Measurements from ENCODE around the gene FAM131C. TPM values are rescaled to one million over a fixed set of nuclear protein-coding genes. Genes with fewer than 3 reads are reported as not detected.

FAM131C gene
- total RNA-seq, 1 donor from 2014 or later: 1.3 TPM

DNA sequence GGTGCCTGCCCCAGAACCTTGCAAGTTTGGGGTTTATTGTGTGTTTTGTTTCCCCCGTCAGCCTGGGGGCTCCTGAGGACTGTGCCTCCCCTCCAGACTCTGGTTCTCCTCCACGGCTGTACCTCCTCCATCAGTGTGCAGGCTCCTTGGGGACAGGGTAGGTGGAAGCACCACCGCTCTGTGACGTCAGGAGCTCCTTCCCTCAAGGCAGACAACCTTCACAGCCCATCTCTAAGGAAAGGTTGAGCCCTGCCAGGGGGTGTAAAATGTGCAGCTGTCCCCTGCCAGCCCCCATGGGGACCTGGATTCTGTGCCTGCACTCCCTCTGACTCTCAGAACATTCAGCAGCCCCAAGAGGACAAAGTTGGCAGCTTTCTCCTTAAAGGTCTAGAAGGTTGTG lies 55.1 kb downstream of the FAM131C start:
- intact Hi-C loops (cut with micrococcal nuclease): loop anchor here (10.0 kb wide), 1 partner anchor 346 kb away; the partner anchor contains the start of gene SZRD1

GRCh38 chr1:16017461-16018303 lies 55.8 kb downstream of the FAM131C start, which contains the start of gene HSPB7:
HSPB7 (minus strand) TSS chr1:16018043; CDS start chr1:16017963, 80 bp downstream.
- intact Hi-C loops (cut with micrococcal nuclease): loop anchor here (10.0 kb wide), 1 partner anchor 347 kb away; the partner anchor contains the start of gene SZRD1

DNA sequence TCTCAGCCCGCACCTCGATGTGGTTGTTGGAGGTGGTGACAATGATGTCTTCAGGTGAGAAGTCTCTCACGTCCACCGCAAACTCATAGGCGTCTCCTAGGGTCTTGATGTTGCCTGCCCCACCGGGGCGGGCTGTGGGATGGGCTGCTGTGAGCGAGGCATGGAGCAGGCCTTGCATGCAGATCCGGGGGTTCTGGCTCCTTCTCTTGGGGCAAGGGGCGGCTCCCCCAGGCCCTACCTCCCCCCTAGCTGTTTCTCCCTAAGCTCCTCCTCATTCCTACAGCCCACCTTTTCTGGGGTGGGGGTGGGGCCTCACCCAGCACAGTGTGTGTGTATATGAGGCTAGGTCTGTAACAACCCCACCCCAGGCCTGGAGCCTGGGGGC lies 56.4 kb downstream of the FAM131C start:
- intact Hi-C loops (cut with micrococcal nuclease): loop anchor here (10.0 kb wide), 1 partner anchor 348 kb away; the partner anchor contains the start of gene SZRD1

DNA sequence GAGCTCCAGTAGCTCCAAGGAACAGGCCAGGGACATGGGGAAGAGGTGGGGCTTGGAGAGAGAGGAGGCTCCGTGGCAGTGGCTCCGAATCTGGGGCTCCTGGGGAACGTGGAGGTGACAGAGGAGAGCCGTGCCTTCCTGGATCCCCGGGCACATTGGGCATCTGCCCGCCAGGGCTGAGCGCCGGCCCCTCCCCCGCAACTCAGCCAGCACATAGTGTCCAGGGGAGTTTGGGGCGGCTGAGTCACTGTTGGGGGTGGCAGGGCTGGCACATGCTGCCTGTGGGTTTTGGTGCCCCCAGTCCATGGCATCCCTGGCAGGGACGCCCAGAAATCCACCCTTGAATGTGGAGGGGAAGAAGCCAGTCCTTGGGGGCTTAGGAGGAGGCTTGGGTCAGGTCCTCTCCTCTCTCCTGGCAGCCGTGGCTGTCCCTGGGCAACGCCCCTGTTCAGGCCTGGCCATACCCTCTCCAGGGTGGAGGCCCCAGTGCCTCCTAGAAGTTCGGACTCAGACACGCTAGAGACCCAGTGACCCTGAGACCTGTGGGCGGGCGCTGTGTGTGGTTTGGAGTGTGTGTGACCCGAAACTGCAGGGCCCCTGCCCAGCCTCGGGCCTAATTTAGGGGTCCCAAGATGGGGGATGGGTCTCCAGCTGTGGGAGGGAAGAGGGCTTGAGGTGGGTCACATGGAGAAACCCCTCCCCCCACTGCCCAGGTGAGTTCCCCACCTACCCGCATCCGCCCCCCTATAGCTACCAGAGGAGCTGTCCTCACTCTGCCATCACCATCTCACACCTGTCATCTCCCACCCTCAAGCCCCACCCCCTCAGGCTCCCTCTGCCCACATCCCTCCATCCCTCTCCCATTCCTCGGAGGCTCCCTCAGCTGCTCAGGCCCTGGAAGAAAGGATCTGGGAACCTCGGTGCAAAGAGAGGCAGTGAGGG lies 57.2 kb downstream of the FAM131C start:
- intact Hi-C loops (cut with micrococcal nuclease): loop anchor here (10.0 kb wide), 1 partner anchor 349 kb away; the partner anchor contains the start of gene SZRD1

DNA sequence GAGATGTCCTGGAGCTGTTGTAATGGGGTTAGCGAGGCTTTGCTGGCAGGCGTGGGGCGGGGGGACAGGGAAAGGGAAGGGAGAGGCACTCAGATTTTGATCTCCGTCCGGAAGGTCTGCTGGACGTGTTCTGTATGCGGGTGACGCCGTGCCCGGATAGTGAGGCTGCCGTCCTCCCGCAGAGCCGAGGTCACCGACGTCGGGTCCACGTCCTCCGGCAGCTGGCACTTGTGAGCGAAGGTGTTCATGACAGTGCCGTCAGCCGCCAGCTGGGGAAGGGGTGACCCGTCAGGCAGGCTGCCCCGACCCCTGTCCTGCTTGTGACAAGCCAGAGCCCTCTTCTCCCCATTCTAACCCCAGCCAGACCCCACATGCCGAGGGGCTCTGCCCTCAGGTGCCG lies 58.0 kb downstream of the FAM131C start:
- intact Hi-C loops (cut with micrococcal nuclease): loop anchor here (10.0 kb wide), 1 partner anchor 349 kb away; the partner anchor contains the start of gene SZRD1

DNA sequence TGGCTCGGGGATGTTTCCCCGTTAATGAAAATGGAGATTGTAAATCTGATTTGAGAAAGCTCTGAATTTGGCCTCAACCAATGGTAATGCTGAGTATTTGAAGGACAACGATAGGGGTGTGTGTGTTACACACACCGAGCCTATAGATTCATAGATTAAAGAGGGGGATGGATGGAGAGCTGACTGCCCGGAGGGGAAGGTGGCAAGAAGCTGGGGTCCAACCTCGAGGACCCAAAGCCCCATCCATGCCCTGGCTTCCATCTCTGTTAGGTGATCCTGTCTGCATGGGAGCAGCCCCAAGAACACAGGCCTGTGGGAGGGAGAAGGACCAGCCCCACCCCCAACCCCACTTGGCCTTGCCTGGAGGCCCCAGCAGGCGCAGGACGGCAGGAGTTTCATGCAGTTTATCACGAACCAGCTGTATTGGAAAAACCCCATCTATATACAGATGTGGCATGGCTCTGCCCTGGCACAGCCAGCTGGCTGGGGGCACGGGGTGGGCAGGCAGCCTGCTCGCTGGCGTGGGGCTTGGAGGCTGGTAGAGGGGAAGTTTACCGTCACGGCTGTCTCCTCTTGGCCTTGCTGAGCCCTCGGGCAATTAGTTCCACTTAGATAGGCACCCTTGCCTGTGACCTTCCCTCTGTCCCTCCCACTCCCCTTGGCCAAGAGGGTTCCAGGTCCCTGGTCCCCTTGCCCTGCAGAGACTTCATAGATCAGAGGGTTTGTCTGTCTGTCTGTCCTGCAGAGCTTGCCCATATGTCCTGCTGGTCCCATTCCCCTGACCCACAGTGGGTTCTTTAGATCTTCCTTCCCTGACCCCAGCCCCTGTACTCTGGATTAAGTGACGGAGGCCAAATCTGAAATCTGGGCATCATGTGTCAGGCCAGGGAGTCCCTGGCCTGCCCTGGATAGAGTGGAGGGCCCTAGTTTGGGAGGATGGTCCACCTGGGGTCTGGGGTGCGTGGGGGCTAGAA lies 58.7 kb downstream of the FAM131C start:
- intact Hi-C loops (cut with micrococcal nuclease): loop anchor here (10.0 kb wide), 1 partner anchor 350 kb away; the partner anchor contains the start of gene SZRD1

- intact Hi-C loops (cut with micrococcal nuclease): loop anchor here (10.0 kb wide), 1 partner anchor 351 kb away; the partner anchor contains the start of gene SZRD1
These were observed 59.6 kb downstream of the FAM131C start for GRCh38 chr1:16013908-16014258.

DNA sequence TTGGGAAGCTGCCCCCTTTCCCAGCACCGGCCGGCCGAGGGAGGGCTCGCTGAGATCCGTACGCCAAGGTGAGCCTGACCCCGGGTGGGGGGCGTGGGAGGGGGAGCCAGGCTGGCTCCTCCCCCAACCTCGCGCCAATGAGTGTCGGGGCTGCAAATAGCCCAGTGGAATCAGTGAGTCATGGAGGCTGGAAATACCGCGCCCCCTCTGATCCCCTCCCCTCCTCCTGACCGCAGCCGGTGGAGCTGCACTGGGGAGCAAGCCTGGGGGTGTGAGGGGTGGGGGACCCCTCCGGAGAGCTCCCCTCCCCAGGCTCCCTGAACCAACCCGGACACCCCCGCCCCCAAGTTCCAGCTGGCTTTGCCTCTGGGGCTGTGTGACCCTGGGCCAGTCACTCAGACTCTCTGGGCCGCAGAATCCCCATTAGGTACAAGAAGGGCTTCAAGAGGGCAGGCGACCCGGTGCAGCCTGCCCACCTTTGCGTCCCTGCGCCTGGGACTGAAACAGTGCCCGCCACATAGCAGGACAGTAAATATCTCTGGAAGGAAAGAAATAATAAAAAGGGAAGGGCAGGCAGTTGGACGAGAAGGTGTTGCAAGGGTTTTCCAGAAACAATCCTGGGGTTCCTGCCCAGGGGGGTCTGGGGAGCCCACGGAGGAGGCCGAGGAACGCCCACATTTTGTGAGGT lies 60.1 kb downstream of the FAM131C start:
- intact Hi-C loops (cut with micrococcal nuclease): loop anchor here (10.0 kb wide), 1 partner anchor 351 kb away; the partner anchor contains the start of gene SZRD1

- intact Hi-C loops (cut with micrococcal nuclease): loop anchor here (1.0 to 10.0 kb wide), 2 partner anchors 36 to 352 kb away; partner anchors contain the start of genes SZRD1 and ZBTB17
These were observed 60.7 kb downstream of the FAM131C start for GRCh38 chr1:16012590-16013219.

DNA sequence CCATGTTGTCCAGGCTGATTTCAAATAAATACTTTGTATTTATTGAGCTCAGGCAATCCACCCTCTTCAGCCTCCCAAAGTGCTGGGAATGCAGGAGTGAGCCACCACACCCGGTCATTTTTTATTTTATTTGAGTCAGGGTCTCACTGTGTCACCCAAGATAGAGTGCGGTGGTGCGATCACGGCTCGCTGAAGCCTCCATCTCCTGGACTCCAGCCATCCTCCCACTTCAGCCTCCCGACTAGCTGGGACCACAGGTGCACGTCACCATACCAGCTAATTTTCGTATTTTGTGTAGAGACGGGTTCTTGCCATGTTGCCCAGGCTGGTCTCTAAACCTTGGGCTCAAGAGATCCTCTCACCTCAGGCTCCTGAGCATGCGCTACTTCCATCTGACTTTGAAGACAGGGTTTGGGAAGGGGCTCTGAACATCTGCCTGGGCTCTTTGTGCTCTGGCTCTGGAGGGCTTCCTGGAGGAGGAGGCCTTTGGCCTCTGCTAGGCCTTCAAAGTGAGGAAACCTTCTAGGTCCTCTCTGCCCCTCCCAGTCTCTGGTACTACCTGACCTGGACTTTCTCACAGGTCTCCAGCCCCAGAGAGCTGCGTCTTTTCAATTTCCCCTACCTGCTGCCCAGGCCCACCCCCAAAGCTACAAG lies 61.4 kb downstream of the FAM131C start:
- intact Hi-C loops (cut with micrococcal nuclease): loop anchor here (1.0 to 10.0 kb wide), 2 partner anchors 36 to 353 kb away; partner anchors contain the start of genes SZRD1 and ZBTB17

- intact Hi-C loops (cut with micrococcal nuclease): loop anchor here (10.0 kb wide), 1 partner anchor 354 kb away; the partner anchor contains the start of gene SZRD1
These were observed 62.6 kb downstream of the FAM131C start for GRCh38 chr1:16010837-16011236.

DNA sequence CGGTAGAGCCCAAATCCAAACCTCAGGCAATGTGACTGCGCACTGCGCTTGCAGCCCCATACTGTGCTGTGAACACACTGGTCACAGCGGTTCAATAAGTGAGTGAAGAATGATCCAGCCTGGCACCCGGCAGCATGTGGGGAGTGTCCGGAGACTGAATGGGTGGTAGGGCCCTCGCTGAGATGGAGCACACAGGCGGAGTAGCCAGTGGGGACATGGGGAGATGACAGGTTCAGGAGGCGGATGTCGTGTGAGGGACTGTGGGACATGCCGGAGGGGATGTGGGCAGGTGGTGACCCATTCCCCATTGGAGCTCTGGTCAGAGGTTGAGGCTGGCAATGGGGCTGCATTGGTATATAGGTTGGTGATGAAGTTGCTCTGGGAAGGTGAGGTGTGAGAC lies 63.8 kb downstream of the FAM131C start:
- intact Hi-C loops (cut with micrococcal nuclease): loop anchor here (1.0 to 10.0 kb wide), 5 partner anchors 47 to 355 kb away; partner anchors contain the start of gene SZRD1

DNA sequence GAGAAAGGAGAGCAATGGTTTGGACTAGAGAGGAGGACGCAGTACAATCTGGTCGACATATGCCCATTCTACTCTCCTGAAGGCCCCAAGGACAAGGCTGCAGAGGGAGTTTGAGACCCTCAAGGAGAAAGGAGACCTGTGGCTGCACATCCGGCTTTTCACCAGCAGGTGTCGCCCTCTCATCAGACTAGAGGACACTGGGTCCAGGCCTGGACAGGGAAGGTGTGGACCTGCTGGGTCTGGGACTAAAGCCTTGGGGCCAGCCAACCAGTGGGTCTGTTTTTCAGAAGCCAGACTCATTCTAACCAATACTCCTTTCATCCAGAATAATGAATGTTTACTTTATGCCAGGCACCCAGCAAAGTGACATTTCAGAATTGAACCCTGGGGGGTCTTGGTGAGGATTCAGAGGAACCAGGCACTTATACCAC lies 64.4 kb downstream of the FAM131C start:
- intact Hi-C loops (cut with micrococcal nuclease): loop anchor here (1.0 to 2.0 kb wide), 4 partner anchors 47 to 235 kb away; no protein-coding TSS in a partner anchor

Other genes starting within 250 kb of the FAM131C start
- gene SPEN, start 225.9 kb downstream of the FAM131C start, total RNA-seq: 67.3 and 68.4 TPM in 2 replicates
- gene ZBTB17, start 97.5 kb downstream of the FAM131C start, total RNA-seq: 55.2 and 56.5 TPM in 2 replicates
- not detected in 2 replicates for gene SRARP, start 69.4 kb downstream of the FAM131C start, total RNA-seq
- not detected in 2 replicates for gene HSPB7, start 55.6 kb downstream of the FAM131C start, total RNA-seq
- gene CLCNKA, start 51.6 kb downstream of the FAM131C start, total RNA-seq: not detected in 2 replicates
- not detected in 2 replicates for gene CLCNKB, start 29.9 kb downstream of the FAM131C start, total RNA-seq
- gene EPHA2, start 82.4 kb upstream of the FAM131C start, total RNA-seq: not detected in 2 replicates
- 8.2 and 10.7 TPM in 2 replicates for gene ARHGEF19, start 139.0 kb upstream of the FAM131C start, total RNA-seq
- 6.1 and 6.4 TPM in 2 replicates for gene CPLANE2, start 163.5 kb upstream of the FAM131C start, total RNA-seq